WTC11 (cell line): Measurements from ENCODE around the gene RASSF1. TPM values are rescaled to one million over a fixed set of nuclear protein-coding genes. Genes with fewer than 3 reads are reported as not detected.

Experiments
- ATAC-seq: fragments of 200-7000 bp; cut with Tn5 transposase; 2 replicates; pipeline ENCODE4 v1.10.0; 2021; ENCODE audit warnings: mild to moderate bottlenecking, moderate library complexity
- CTCF ChIA-PET: fragments of 300-600 bp; sonication (Branson Sonifier 250); formaldehyde crosslinking; loops from one replicate; lab custom pipeline; 2021; ENCODE audit warnings: antibody characterized with exemption; lab: Charles Lee
- POLR2A ChIA-PET: fragments of 350-600 bp; sonication (Branson Sonifier 250); formaldehyde crosslinking; loops from one replicate; lab custom pipeline; 2021; ENCODE audit warnings: antibody characterized with exemption; lab: Charles Lee
- DNase-seq: peaks from one replicate; pipeline ENCODE4 v3.0.0; 2021; ENCODE audit warnings: low spot score
- H3K27ac Mint-ChIP-seq: 2 replicates; pipeline ENCODE4 v1.8.0; 2021; ENCODE audit warnings: mixed read lengths
- H3K27me3 Mint-ChIP-seq: 2 replicates; pipeline ENCODE4 v1.8.0; 2021; ENCODE audit warnings: low read depth, mild to moderate bottlenecking, moderate library complexity, mixed read lengths
- H3K36me3 Mint-ChIP-seq: 2 replicates; pipeline ENCODE4 v1.8.0; 2021; ENCODE audit warnings: mixed read lengths
- H3K4me1 Mint-ChIP-seq: 2 replicates; pipeline ENCODE4 v1.8.0; 2022; ENCODE audit warnings: mixed read lengths
- H3K4me3 Mint-ChIP-seq: 2 replicates; pipeline ENCODE4 v1.8.0; 2021; ENCODE audit warnings: mild to moderate bottlenecking, moderate library complexity, mixed read lengths
- H3K9me3 Mint-ChIP-seq: 2 replicates; pipeline ENCODE4 v1.8.0; 2021; ENCODE audit warnings: mixed read lengths
- ERG ChIP-seq: fragments of 250-450 bp; sonication (Bioruptor Pico); IDR thresholded peaks from 2 replicates; pipeline ENCODE4 v1.8.0; 2021; ENCODE audit warnings: mild to moderate bottlenecking
- FOXK1 ChIP-seq: sonication (generic); formaldehyde crosslinking; IDR thresholded peaks from 2 replicates; pipeline ENCODE4 v1.8.0; 2022; ENCODE audit warnings: mild to moderate bottlenecking, moderate library complexity, missing genetic modification reagents
- GABPB1 ChIP-seq: sonication (generic); formaldehyde crosslinking; IDR thresholded peaks from 2 replicates; pipeline ENCODE4 v1.8.1; 2023; ENCODE audit warnings: mild to moderate bottlenecking, missing genetic modification reagents
- HMGA2 ChIP-seq: fragments of 250-450 bp; sonication (Bioruptor Pico); IDR thresholded peaks from 2 replicates; pipeline ENCODE4 v1.4.0; 2021; ENCODE audit warnings: mild to moderate bottlenecking, moderate library complexity
- HMGXB4 ChIP-seq: sonication (generic); formaldehyde crosslinking; IDR thresholded peaks from 2 replicates; pipeline ENCODE4 v1.8.1; 2023; ENCODE audit warnings: mild to moderate bottlenecking, moderate library complexity, missing genetic modification reagents
- IRF1 ChIP-seq: sonication (generic); formaldehyde crosslinking; IDR thresholded peaks from 2 replicates; pipeline ENCODE4 v1.8.0; 2023; ENCODE audit warnings: missing genetic modification reagents
- IRF2 ChIP-seq: sonication (generic); formaldehyde crosslinking; IDR thresholded peaks from 2 replicates; pipeline ENCODE4 v1.8.0; 2022; ENCODE audit warnings: low read depth, missing genetic modification reagents, borderline replicate concordance
- MAX ChIP-seq: sonication (generic); formaldehyde crosslinking; IDR thresholded peaks from 2 replicates; pipeline ENCODE4 v1.8.0; 2022; ENCODE audit warnings: mild to moderate bottlenecking, missing genetic modification reagents
- NFATC4 ChIP-seq: fragments of 250-450 bp; sonication (Bioruptor Pico); IDR thresholded peaks from 2 replicates; pipeline ENCODE4 v1.9.0; 2021; ENCODE audit warnings: mild to moderate bottlenecking
- NFE2L1 ChIP-seq: sonication (generic); formaldehyde crosslinking; IDR thresholded peaks from 2 replicates; pipeline ENCODE4 v1.8.1; 2023; ENCODE audit warnings: missing genetic modification reagents
- NFYB ChIP-seq: sonication (generic); formaldehyde crosslinking; conservative IDR thresholded peaks from 2 replicates; pipeline ENCODE4 v1.8.0; 2022; ENCODE audit warnings: low read depth, missing genetic modification reagents
- NR2C2 ChIP-seq: sonication (generic); formaldehyde crosslinking; IDR thresholded peaks from 2 replicates; pipeline ENCODE4 v1.8.0; 2022; ENCODE audit warnings: mild to moderate bottlenecking, missing genetic modification reagents
- PRRX2 ChIP-seq: fragments of 250-450 bp; sonication (Bioruptor Pico); IDR thresholded peaks from 2 replicates; pipeline ENCODE4 v1.8.0; 2021; ENCODE audit warnings: mild to moderate bottlenecking
- RELA ChIP-seq: sonication (generic); formaldehyde crosslinking; IDR thresholded peaks from 2 replicates; pipeline ENCODE4 v1.8.1; 2022; ENCODE audit warnings: missing genetic modification reagents, mild to moderate bottlenecking, borderline replicate concordance
- SP1 ChIP-seq: sonication (generic); formaldehyde crosslinking; conservative IDR thresholded peaks from 2 replicates; pipeline ENCODE4 v1.8.1; 2022; ENCODE audit warnings: missing genetic modification reagents
- ZMAT4 ChIP-seq: fragments of 250-450 bp; sonication (Bioruptor Pico); IDR thresholded peaks from 2 replicates; pipeline ENCODE4 v1.9.0; 2021; ENCODE audit warnings: mild to moderate bottlenecking
- ZNF416 ChIP-seq: fragments of 250-450 bp; sonication (Bioruptor Pico); IDR thresholded peaks from 2 replicates; pipeline ENCODE4 v1.9.0; 2021; ENCODE audit warnings: mild to moderate bottlenecking, inconsistent platforms
- ZNF512 ChIP-seq: sonication (generic); formaldehyde crosslinking; IDR thresholded peaks from 2 replicates; pipeline ENCODE4 v1.8.1; 2022; ENCODE audit warnings: missing genetic modification reagents, borderline replicate concordance
- total RNA-seq: library from RNA; stranded (reverse); gene quantifications from 3 replicates; pipeline ENCODE4 v1.2.3, GENCODE V29; 2021
- TF ChIP-seq, protein P1 (sequence below): sonication (generic); formaldehyde crosslinking; conservative IDR thresholded peaks from 2 replicates; pipeline ENCODE4 v1.8.1; 2023; ENCODE audit warnings: mild to moderate bottlenecking, low read depth, missing genetic modification reagents, moderate library complexity
- TF ChIP-seq, protein P2 (sequence below): sonication (generic); formaldehyde crosslinking; IDR thresholded peaks from 2 replicates; pipeline ENCODE4 v1.8.0; 2022; ENCODE audit warnings: mild to moderate bottlenecking, missing genetic modification reagents

Gene RASSF1
- total RNA-seq, 1 experiment from 2014 or later: 14.5 TPM

GRCh38 chr3:50330330-50330729 lies 10.3 kb downstream of the RASSF1 start:
- no peak for ATAC-seq
- Mint-ChIP-seq H3K4me1 (peaks cover 7% of the 10 kb centered on the region), H3K36me3 (peaks cover 28% of the 10 kb centered on the region), H3K4me3 (no peak overlapping the region), H3K27me3 (no peaks in the 10 kb centered on the region), H3K9me3 (no peaks in the 10 kb centered on the region), H3K27ac (no peak overlapping the region)
- ChIA-PET CTCF (no interaction called here), POLR2A (no interaction called here)
- no peak for TF ChIP-seq ZNF416
- TF ChIP-seq ERG (CRISPR knock-in tag): no peak
- no peak for TF ChIP-seq NFE2L1 (CRISPR knock-in tag)
- no peak for TF ChIP-seq FOXK1 (CRISPR knock-in tag)
- TF ChIP-seq PRRX2 (CRISPR knock-in tag): no peak
- no peak for TF ChIP-seq ZMAT4 (CRISPR knock-in tag)
- TF ChIP-seq, protein P1, sequence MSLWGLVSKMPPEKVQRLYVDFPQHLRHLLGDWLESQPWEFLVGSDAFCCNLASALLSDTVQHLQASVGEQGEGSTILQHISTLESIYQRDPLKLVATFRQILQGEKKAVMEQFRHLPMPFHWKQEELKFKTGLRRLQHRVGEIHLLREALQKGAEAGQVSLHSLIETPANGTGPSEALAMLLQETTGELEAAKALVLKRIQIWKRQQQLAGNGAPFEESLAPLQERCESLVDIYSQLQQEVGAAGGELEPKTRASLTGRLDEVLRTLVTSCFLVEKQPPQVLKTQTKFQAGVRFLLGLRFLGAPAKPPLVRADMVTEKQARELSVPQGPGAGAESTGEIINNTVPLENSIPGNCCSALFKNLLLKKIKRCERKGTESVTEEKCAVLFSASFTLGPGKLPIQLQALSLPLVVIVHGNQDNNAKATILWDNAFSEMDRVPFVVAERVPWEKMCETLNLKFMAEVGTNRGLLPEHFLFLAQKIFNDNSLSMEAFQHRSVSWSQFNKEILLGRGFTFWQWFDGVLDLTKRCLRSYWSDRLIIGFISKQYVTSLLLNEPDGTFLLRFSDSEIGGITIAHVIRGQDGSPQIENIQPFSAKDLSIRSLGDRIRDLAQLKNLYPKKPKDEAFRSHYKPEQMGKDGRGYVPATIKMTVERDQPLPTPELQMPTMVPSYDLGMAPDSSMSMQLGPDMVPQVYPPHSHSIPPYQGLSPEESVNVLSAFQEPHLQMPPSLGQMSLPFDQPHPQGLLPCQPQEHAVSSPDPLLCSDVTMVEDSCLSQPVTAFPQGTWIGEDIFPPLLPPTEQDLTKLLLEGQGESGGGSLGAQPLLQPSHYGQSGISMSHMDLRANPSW (CRISPR knock-in tag): no peak
- TF ChIP-seq NFYB (CRISPR knock-in tag): no peak
- TF ChIP-seq NR2C2 (CRISPR knock-in tag): no peak
- no peak for TF ChIP-seq HMGXB4
- DNase-seq: no peak

DNA sequence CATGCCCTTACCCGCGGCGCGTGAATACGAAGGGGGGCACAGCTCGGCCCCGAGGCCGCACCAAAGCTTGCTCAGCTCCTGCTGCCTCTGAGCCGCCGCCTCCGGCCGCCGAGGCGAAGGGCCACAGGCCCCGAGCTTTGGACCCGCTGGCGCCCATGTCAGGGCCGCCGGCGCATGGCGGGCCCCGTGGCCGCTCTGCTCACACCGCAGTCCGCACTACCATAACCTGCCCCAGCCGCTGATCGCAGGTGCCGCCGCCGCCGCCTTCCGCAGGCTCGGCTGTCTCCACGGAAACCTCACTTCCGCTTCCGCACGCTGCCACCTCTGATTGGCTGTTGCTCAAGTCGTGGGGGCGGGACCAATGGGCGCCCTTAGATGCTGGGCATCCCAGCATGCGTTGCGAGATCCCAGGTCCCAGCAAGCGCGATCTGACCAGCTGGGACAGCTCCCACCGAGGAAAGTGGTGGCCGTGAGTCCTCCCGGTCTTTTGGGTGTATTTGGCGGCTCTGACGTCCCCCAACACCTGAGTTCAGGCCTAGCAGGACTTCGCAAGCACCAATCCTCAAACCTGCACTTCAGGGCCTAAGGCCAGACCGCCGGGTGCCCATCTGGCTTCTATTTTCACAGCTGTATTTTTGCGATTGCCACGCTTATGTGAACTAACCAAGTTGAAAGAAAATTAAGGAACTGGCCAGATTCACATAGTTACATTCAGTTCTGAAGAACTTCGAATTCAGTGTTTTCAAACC lies 12.5 kb downstream of the RASSF1 start, which contains the start of gene TUSC2:
TUSC2 (minus strand) TSS at position 281 of the 749 bp plus-strand sequence; CDS start at position 157, 124 bp downstream.
- ChIA-PET CTCF (interaction anchor here (0.6 to 1.8 kb wide), 12 partner anchors 9 to 222 kb away, joined by 3 to 23 read pairs (median 6); partner anchors contain the start of genes CYB561D2, HYAL1, NPRL2 and RASSF1), POLR2A (interaction anchor here (0.6 to 1.7 kb wide), 5 partner anchors 9 to 92 kb away, joined by 3 to 21 read pairs (median 3); partner anchors contain the start of genes GNAI2 and HYAL1)
- ATAC-seq (peak; percentile 86), DNase-seq (peak; percentile 96)
- peaks cover 25% of the 10 kb centered on the region for H3K4me1 Mint-ChIP-seq
- no peaks in the 10 kb centered on the region for H3K9me3 Mint-ChIP-seq
- H3K4me3 Mint-ChIP-seq: peak within 1 kb of the TSS; percentile 84
- peak within 1 kb of the TSS; percentile 74; the same call in 1 of the 2 replicates for H3K27ac Mint-ChIP-seq
- H3K36me3 Mint-ChIP-seq: peaks cover 28% of the 10 kb centered on the region
- H3K27me3 Mint-ChIP-seq: no peaks in the 10 kb centered on the region
- TF ChIP-seq GABPB1 (CRISPR knock-in tag) (peak; percentile 73), IRF2 (no peak), SP1 (CRISPR knock-in tag) (peak; percentile 74), ERG (CRISPR knock-in tag) (no peak), MAX (CRISPR knock-in tag) (0 out of 2 replicates have a peak, but pooled peaks have one; percentile 15), RELA (no peak), ZNF512 (CRISPR knock-in tag) (no peak), NFATC4 (no peak), IRF1 (no peak), ZNF416 (0 out of 2 replicates have a peak, but pooled peaks have one; percentile 13), HMGA2 (no peak)
- TF ChIP-seq, protein P2, sequence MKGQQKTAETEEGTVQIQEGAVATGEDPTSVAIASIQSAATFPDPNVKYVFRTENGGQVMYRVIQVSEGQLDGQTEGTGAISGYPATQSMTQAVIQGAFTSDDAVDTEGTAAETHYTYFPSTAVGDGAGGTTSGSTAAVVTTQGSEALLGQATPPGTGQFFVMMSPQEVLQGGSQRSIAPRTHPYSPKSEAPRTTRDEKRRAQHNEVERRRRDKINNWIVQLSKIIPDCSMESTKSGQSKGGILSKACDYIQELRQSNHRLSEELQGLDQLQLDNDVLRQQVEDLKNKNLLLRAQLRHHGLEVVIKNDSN: 0 out of 2 replicates have a peak, but pooled peaks have one; percentile 16
